ENCODE results near the gene SASH1. TPM values are rescaled to one million over a fixed set of nuclear protein-coding genes. Genes with fewer than 3 reads are reported as not detected.

The SASH1 gene
- total RNA-seq, 2 donors from 2014 or later: 14.9 to 16.4 TPM

DNA sequence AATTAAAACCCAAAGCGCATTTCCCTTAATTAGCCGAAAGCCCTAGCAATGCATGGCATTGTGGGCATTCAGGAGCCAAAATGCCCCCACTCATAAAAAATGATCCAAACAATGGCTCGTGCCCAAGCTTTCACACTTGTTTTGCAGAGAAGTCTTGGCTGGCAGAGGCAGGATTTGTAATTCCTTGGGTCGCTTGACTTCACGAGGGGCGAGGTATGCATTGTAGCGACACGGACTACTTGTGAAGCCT, 613 bp upstream of the SASH1 start:
- intact Hi-C loops (cut with DNase I): no loop called here
- DNase-seq: no peak
- H3K27me3 ChIP-seq: no peaks in the 10 kb centered on the region
- no peaks in the 10 kb centered on the region for H3K9me3 ChIP-seq
- TF ChIP-seq, protein P1, sequence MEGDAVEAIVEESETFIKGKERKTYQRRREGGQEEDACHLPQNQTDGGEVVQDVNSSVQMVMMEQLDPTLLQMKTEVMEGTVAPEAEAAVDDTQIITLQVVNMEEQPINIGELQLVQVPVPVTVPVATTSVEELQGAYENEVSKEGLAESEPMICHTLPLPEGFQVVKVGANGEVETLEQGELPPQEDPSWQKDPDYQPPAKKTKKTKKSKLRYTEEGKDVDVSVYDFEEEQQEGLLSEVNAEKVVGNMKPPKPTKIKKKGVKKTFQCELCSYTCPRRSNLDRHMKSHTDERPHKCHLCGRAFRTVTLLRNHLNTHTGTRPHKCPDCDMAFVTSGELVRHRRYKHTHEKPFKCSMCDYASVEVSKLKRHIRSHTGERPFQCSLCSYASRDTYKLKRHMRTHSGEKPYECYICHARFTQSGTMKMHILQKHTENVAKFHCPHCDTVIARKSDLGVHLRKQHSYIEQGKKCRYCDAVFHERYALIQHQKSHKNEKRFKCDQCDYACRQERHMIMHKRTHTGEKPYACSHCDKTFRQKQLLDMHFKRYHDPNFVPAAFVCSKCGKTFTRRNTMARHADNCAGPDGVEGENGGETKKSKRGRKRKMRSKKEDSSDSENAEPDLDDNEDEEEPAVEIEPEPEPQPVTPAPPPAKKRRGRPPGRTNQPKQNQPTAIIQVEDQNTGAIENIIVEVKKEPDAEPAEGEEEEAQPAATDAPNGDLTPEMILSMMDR (IDR thresholded peaks at IDR 0.05): no peak
- peak overlapping the region; percentile 47 to 75 for H3K9ac ChIP-seq (ENCODE audit: low read depth in 2 of 2, low read length in 2 of 2)
- peak overlapping the region; percentile 84 for H3K27ac ChIP-seq
- no peaks in the 10 kb centered on the region for H3K36me3 ChIP-seq
- H3K4me3 ChIP-seq: peak overlapping the region; percentile 52
- H3K4me1 ChIP-seq: no peaks in the 10 kb centered on the region

DNA sequence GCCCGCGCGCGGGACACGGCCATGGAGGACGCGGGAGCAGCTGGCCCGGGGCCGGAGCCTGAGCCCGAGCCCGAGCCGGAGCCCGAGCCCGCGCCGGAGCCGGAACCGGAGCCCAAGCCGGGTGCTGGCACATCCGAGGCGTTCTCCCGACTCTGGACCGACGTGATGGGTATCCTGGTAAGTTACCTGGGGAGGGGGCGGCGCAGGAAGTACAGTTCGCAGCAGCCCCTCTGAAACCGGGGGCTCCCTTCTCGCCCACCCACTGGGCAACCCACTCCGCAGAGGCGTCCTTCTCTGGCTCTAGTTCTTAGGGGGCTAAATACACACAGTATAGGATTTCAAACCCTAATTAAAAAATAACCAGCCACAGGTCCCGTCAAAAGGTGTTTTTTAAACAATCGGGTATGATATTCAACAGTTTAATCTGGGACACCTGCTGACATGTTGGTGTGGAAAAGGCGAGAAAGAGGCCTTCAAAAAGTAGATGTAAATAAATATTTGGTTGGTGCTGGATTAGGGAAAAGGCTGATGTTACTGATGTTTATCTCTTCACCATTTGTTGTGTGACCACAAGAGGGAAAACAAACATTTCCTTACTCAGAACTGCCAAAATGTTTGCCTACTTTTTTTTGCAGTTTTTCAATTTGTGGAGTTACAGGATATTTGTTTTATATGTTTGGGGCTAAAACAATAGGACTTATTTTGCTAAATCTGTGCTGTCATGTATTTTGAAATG, 577 bp downstream of the SASH1 start:
- Histone ChIP-seq H3K27ac (peak overlapping the region; percentile 32), H3K9ac (ENCODE audit: low read depth in 2 of 2, low read length in 2 of 2) (peak overlapping the region; percentile 79 to 80), H3K4me3 (peak overlapping the region; percentile 52), H3K27me3 (no peaks in the 10 kb centered on the region), H3K9me3 (no peaks in the 10 kb centered on the region), H3K4me1 (no peaks in the 10 kb centered on the region), H3K36me3 (no peaks in the 10 kb centered on the region)
- DNase-seq: peak; percentile 30
- TF ChIP-seq, protein P1 (IDR thresholded peaks at IDR 0.05): no peak
- intact Hi-C loops (cut with DNase I): no loop called here

DNA sequence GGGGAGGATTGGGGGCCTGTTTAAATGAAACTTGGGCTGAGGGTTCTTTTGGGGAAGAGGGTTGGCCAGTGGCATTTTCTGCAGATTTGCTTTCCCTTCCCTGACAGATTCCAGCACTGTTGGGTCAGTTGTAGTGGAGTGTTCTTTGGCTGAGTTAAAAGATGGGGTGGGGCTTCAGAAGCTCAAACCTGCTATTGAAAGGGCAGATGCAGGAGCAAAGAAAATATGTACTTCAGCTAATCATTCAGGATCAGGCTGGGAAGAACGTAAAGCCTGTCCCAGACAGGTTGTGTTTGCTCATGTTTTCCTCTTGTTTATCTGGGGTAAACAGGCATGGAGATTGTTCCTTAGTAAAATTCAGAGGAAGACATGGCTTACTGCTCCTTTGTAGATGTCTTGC, 2.5 kb downstream of the SASH1 start:
- intact Hi-C loops (cut with DNase I): no loop called here
- TF ChIP-seq, protein P1 (IDR thresholded peaks at IDR 0.05): no peak
- no peak for DNase-seq
- no peaks in the 10 kb centered on the region for H3K36me3 ChIP-seq
- H3K27me3 ChIP-seq: no peaks in the 10 kb centered on the region
- no peaks in the 10 kb centered on the region for H3K9me3 ChIP-seq
- no peak overlapping the region for H3K9ac ChIP-seq (ENCODE audit: low read depth in 2 of 2, low read length in 2 of 2)
- H3K4me1 ChIP-seq: no peaks in the 10 kb centered on the region
- H3K4me3 ChIP-seq: no peak overlapping the region
- H3K27ac ChIP-seq: no peak overlapping the region

DNA sequence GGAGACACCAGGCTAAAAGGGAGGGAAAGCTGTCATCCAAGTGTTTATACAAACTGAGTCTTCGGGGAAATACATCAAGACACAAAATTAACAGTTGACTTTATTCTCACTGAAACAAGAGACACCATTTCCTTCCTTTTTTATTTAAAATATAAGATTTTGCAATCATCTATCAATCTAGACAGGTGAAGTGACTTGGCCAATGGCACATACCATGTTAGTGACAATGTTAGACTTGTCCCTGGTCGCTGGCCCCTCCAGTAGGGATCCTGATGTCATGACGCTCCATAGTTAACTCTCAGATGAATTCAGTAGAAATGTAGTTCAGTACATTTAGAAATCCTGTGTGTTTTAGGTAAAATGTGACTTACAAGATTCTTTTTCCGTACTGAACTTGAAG, 2.9 kb downstream of the SASH1 start:
- TF ChIP-seq, protein P1 (IDR thresholded peaks at IDR 0.05): no peak
- Histone ChIP-seq H3K4me1 (no peaks in the 10 kb centered on the region), H3K4me3 (no peak overlapping the region), H3K9me3 (no peaks in the 10 kb centered on the region), H3K9ac (ENCODE audit: low read depth in 2 of 2, low read length in 2 of 2) (no peak overlapping the region), H3K36me3 (no peaks in the 10 kb centered on the region), H3K27me3 (no peaks in the 10 kb centered on the region), H3K27ac (no peak overlapping the region)
- no peak for DNase-seq
- intact Hi-C loops (cut with DNase I): no loop called here

DNA sequence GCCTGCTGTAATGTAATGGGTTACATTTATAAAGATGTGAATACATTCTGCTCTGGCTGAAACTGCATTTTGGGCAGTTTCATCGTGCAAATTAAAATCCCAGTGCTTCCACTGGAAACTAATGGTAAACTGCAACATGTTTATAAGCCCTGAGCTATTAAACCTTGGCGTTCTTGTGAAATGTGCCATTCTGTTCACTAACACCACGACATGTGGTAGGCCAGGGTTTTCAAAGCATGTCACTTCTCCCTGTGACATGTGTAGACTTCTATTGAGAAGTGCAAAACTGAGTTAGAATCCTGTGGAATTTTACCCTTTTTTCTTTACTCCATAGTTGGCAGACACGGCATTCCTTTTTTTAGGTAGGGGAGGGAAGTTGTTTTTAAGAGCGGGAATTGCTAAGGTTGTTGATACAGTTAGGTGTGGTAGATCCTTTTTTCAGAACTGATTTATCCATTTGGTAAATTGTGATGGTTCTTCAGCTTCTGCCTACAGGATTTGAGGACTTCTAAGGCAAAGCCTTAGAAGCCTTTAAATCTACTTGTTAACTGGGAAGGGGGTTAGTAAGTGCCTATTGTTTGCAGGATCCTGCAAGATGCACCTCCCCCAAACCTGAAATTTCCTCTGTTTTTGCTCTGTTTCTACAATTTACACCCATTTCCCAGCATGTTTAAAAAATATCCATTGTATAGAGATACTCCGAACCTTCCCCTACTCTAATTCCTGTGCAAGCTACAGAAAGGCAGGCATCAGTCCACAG, 4.2 kb downstream of the SASH1 start:
- H3K27me3 ChIP-seq: no peaks in the 10 kb centered on the region
- TF ChIP-seq, protein P1 (IDR thresholded peaks at IDR 0.05): no peak
- H3K9ac ChIP-seq (ENCODE audit: low read depth in 2 of 2, low read length in 2 of 2): no peak overlapping the region
- H3K4me1 ChIP-seq: no peaks in the 10 kb centered on the region
- no peak for DNase-seq
- no peaks in the 10 kb centered on the region for H3K36me3 ChIP-seq
- intact Hi-C loops (cut with DNase I): no loop called here
- H3K4me3 ChIP-seq: no peak overlapping the region
- H3K9me3 ChIP-seq: no peaks in the 10 kb centered on the region
- no peak overlapping the region for H3K27ac ChIP-seq
